Neural cell (in vitro differentiated cells): ENCODE results near the gene COQ10A.

Experiments
- CTCF ChIP-seq: fragments of 450-650 bp; IDR thresholded peaks from 2 replicates; pipeline ENCODE4 v1.5.1; 2014; ENCODE audit warnings: antibody characterized with exemption, mild to moderate bottlenecking, moderate library complexity; ENCODE audit not compliant: poor library complexity, severe bottlenecking
- EP300 ChIP-seq: fragments of 450-650 bp; conservative IDR thresholded peaks from 2 replicates; pipeline ENCODE4 v1.6.1; 2014; ENCODE audit warnings: antibody characterized with exemption, mild to moderate bottlenecking, moderate library complexity; ENCODE audit not compliant: poor library complexity, severe bottlenecking
- MXI1 ChIP-seq: fragments of 450-650 bp; conservative IDR thresholded peaks from 2 replicates; pipeline ENCODE4 v1.6.1; 2014; ENCODE audit warnings: antibody characterized with exemption, mild to moderate bottlenecking; ENCODE audit not compliant: poor library complexity, severe bottlenecking
- POLR2AphosphoS5 ChIP-seq: IDR thresholded peaks from 2 replicates; pipeline ENCODE4 v1.6.1; 2012
- RAD21 ChIP-seq: fragments of 450-650 bp; conservative IDR thresholded peaks from 2 replicates; pipeline ENCODE4 v1.6.1; 2014; ENCODE audit warnings: antibody characterized with exemption, mild to moderate bottlenecking, moderate library complexity

GRCh38 chr12:56282579-56282978 lies 15.8 kb downstream of the COQ10A start:
- TF ChIP-seq POLR2AphosphoS5 = no peak
- TF ChIP-seq CTCF = no peak
- TF ChIP-seq RAD21 = no peak
- TF ChIP-seq MXI1 = no peak
- no peak for TF ChIP-seq EP300
